Stomach (tissue), 4 donors: ENCODE results near the gene QRICH1.

Source experiments
- CTCF ChIP-seq, 7 experiments: fragments of 450-650 bp in 4 of 7; fragments of 200-600 bp in 3 of 7; sonication (generic) in 3 of 7; IDR thresholded peaks; one replicate each; pipeline ENCODE4 v1.5.1; 2016 to 2019; ENCODE audit warnings: antibody characterized with exemption in 7 of 7, control low read depth in 2 of 7, mild to moderate bottlenecking in 1 of 7
- EP300 ChIP-seq: sonication (generic); formaldehyde crosslinking; IDR thresholded peaks from one replicate; pipeline ENCODE4 v1.6.1; 2017; ENCODE audit warnings: antibody characterized with exemption
- POLR2A ChIP-seq, 4 donors: fragments of 450-650 bp; IDR thresholded peaks; one replicate each; pipeline ENCODE4 v1.6.1; 2016; ENCODE audit warnings: antibody characterized with exemption in 4 of 4, control low read depth in 2 of 4, mild to moderate bottlenecking in 1 of 4, moderate library complexity in 1 of 4
- POLR2AphosphoS5 ChIP-seq, 3 donors: sonication (generic); formaldehyde crosslinking; IDR thresholded peaks; one replicate each; pipeline ENCODE4 v1.6.1; 2016; ENCODE audit warnings: antibody characterized with exemption in 3 of 3

- TF ChIP-seq POLR2AphosphoS5 (IDR thresholded peaks at IDR 0.05): peak; percentile 71 to 95 (median 85)
- TF ChIP-seq POLR2A (IDR thresholded peaks at IDR 0.05): no peak
- peak in 2 of 7 experiments; percentile 57 to 58 for TF ChIP-seq CTCF (IDR thresholded peaks at IDR 0.05)
- no peak for TF ChIP-seq EP300
Measured at GRCh38 chr3:49007068-49007770, 86.7 kb downstream of the QRICH1 start, which contains the start of gene WDR6.
